ENCODE data around the gene E2F2. TPM values are rescaled to one million over a fixed set of nuclear protein-coding genes. Genes with fewer than 3 reads are reported as not detected.

The E2F2 gene
- total RNA-seq, 1 experiment from 2014 or later, result 8.1 TPM

GRCh38 chr1:23553231-23554126 is 22.4 kb upstream of the E2F2 start:
- Mint-ChIP-seq H3K4me3 (ENCODE audit: low read depth, unreplicated experiment) (peak overlapping the region; percentile 95), H3K4me1 (ENCODE audit: low read depth, unreplicated experiment) (peaks cover 32% of the 10 kb centered on the region), H3K9me3 (ENCODE audit: low read depth, unreplicated experiment) (no peaks in the 10 kb centered on the region), H3K36me3 (ENCODE audit: insufficient read depth, unreplicated experiment) (peaks cover 29% of the 10 kb centered on the region), H3K27me3 (ENCODE audit: unreplicated experiment) (no peaks in the 10 kb centered on the region), H3K27ac (ENCODE audit: unreplicated experiment) (no peak overlapping the region)
- CTCF ChIA-PET, result interaction anchor here (0.7 kb wide), 3 partner anchors 25 to 749 kb away, joined by 3 to 5 read pairs (median 3); no protein-coding TSS in a partner anchor
- BruUV-seq (replicated peaks), result no TSS peak
- no peak for DNase-seq
- intact Hi-C loops (cut with micrococcal nuclease; ENCODE audit: unreplicated experiment), result no loop called here
- TF ChIP-seq CTCF (IDR thresholded peaks at IDR 0.05; ENCODE audit: unreplicated experiment), result no peak

GRCh38 chr1:23551849-23552248 is 20.8 kb upstream of the E2F2 start:
- CTCF ChIA-PET, result no interaction called here
- intact Hi-C loops (cut with micrococcal nuclease; ENCODE audit: unreplicated experiment), result no loop called here
- no peaks in the 10 kb centered on the region for H3K27me3 Mint-ChIP-seq (ENCODE audit: unreplicated experiment)

DNA sequence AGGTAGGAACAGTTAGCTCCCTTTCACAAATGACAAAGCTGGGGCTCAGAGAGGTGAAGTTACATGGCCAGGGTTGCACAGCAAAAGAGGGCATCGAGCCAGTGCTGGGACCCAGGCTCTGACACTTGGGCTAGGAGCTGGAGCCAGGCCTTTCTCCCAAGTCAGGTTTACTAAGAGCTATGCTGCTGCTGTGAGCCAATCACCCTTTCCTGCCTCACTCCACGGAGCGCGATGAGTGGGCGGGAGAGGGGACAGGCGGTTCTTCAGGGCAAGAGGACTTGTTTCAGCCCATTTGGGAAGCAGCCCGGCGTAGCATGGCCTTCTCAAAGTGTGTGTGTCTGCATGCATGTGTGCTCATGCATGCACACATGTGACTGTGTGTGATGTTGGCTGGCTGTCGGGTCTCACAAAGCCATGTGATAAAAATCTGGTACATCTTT is 17.7 kb upstream of the E2F2 start:
- Mint-ChIP-seq H3K27me3 (ENCODE audit: unreplicated experiment) (no peaks in the 10 kb centered on the region), H3K27ac (ENCODE audit: unreplicated experiment) (no peak overlapping the region), H3K36me3 (ENCODE audit: insufficient read depth, unreplicated experiment) (no peaks in the 10 kb centered on the region), H3K4me3 (ENCODE audit: low read depth, unreplicated experiment) (no peak overlapping the region), H3K9me3 (ENCODE audit: low read depth, unreplicated experiment) (no peaks in the 10 kb centered on the region), H3K4me1 (ENCODE audit: low read depth, unreplicated experiment) (peaks cover 5% of the 10 kb centered on the region)
- CTCF ChIA-PET, result no interaction called here
- intact Hi-C loops (cut with micrococcal nuclease; ENCODE audit: unreplicated experiment), result no loop called here
- no peak for DNase-seq
- no peak for TF ChIP-seq CTCF (IDR thresholded peaks at IDR 0.05; ENCODE audit: unreplicated experiment)
- BruUV-seq (replicated peaks), result no TSS peak

More at GRCh38 chr1:23551849-23552248, 20.8 kb upstream of the E2F2 start:
- Mint-ChIP-seq H3K4me3 (ENCODE audit: low read depth, unreplicated experiment) (no peak overlapping the region), H3K9me3 (ENCODE audit: low read depth, unreplicated experiment) (no peaks in the 10 kb centered on the region), H3K36me3 (ENCODE audit: insufficient read depth, unreplicated experiment) (peaks cover 13% of the 10 kb centered on the region), H3K27ac (ENCODE audit: unreplicated experiment) (no peak overlapping the region), H3K4me1 (ENCODE audit: low read depth, unreplicated experiment) (peaks cover 22% of the 10 kb centered on the region)
- no TSS peak for BruUV-seq (replicated peaks)
- DNase-seq, result no peak
- TF ChIP-seq CTCF (IDR thresholded peaks at IDR 0.05; ENCODE audit: unreplicated experiment), result no peak

DNA sequence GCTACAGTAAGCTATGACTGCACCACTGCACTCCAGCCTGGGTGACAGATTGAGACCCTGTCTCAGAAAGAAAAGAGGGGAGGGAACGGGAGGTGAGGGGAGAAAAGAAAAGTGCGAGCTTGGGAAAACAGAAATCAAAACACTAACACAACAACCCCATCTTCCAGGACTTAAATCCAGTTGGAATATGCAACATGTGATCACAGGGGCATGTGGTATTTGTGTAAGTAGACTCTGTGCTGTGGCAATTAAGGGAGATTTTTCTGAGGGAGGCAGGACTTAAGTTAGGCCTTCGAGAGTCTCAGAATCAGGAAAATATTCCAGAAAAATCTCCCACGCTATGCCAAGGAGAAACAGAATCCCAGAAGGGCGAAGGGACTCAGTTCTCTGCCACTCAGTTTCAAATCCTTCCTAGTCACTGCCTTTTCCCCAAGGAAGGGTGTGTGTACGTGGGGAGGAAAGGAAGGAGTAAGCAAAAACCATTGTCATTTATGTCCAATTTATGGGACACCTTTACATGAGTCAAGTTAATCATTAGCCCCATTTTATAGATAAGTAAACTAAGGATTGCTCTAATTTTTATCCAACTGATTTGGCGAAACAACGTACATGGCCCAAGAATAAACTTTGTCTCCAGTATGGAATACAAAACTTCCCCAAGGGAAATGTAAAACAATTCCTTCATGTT is 16.0 kb upstream of the E2F2 start:
- no peak for TF ChIP-seq CTCF (IDR thresholded peaks at IDR 0.05; ENCODE audit: unreplicated experiment)
- H3K36me3 Mint-ChIP-seq (ENCODE audit: insufficient read depth, unreplicated experiment), result no peaks in the 10 kb centered on the region
- H3K9me3 Mint-ChIP-seq (ENCODE audit: low read depth, unreplicated experiment), result no peaks in the 10 kb centered on the region
- no peak overlapping the region for H3K27ac Mint-ChIP-seq (ENCODE audit: unreplicated experiment)
- peaks cover 5% of the 10 kb centered on the region for H3K4me1 Mint-ChIP-seq (ENCODE audit: low read depth, unreplicated experiment)
- no peak for DNase-seq
- H3K4me3 Mint-ChIP-seq (ENCODE audit: low read depth, unreplicated experiment), result no peak overlapping the region
- no peaks in the 10 kb centered on the region for H3K27me3 Mint-ChIP-seq (ENCODE audit: unreplicated experiment)
- intact Hi-C loops (cut with micrococcal nuclease; ENCODE audit: unreplicated experiment), result no loop called here
- BruUV-seq (replicated peaks), result no TSS peak
- CTCF ChIA-PET, result interaction anchor here (0.7 to 3.8 kb wide), 2 partner anchors 15 to 90 kb away, joined by 3 to 51 read pairs; no protein-coding TSS in a partner anchor
